NK-92 (cell line): ENCODE results near the gene CCR5AS.
"Not testable (repeated sequence)": the region's sequence is repeated elsewhere in the genome, so short reads cannot be mapped to it uniquely, and the experiment has no call there.

Experiments used
- DNase-seq: peaks from one replicate; lab custom pipeline; 2025; ENCODE audit not compliant: unreplicated experiment; lab: John Stamatoyannopoulos, UW

CCR5AS gene

GRCh38 chr3:46429671-46430070 is 22.8 kb upstream of the CCR5AS start:
- no peak for DNase-seq

- no peak for DNase-seq
Observed at GRCh38 chr3:46429250-46429649, 22.4 kb upstream of the CCR5AS start.

- no peak for DNase-seq
Observed at GRCh38 chr3:46427916-46428833, 21.3 kb upstream of the CCR5AS start.

- DNase-seq: not testable (repeated sequence)
Observed at GRCh38 chr3:46427404-46427803, 20.5 kb upstream of the CCR5AS start.

- not testable (repeated sequence) for DNase-seq
Observed at GRCh38 chr3:46426476-46426875, 19.6 kb upstream of the CCR5AS start.

GRCh38 chr3:46423588-46423987 is 16.7 kb upstream of the CCR5AS start:
- DNase-seq: no peak

GRCh38 chr3:46422617-46423016 is 15.8 kb upstream of the CCR5AS start:
- DNase-seq: no peak

- DNase-seq: no peak
Observed at GRCh38 chr3:46420931-46421330, 14.1 kb upstream of the CCR5AS start.

- DNase-seq: no peak
Observed at GRCh38 chr3:46419816-46420215, 12.9 kb upstream of the CCR5AS start.

- no peak for DNase-seq
Observed at GRCh38 chr3:46417841-46418611, 11.2 kb upstream of the CCR5AS start.

- no peak for DNase-seq
Observed at GRCh38 chr3:46416811-46417510, 10.1 kb upstream of the CCR5AS start.

GRCh38 chr3:46416125-46416810 is 9.4 kb upstream of the CCR5AS start:
- DNase-seq: no peak

- no peak for DNase-seq
Observed at GRCh38 chr3:46414739-46415138, 7.9 kb upstream of the CCR5AS start.

GRCh38 chr3:46413951-46414350 is 7.1 kb upstream of the CCR5AS start:
- DNase-seq: no peak

GRCh38 chr3:46412786-46413298 is 6.0 kb upstream of the CCR5AS start:
- no peak for DNase-seq

GRCh38 chr3:46411271-46411670 is 4.4 kb upstream of the CCR5AS start:
- DNase-seq: no peak

GRCh38 chr3:46410669-46411068 is 3.8 kb upstream of the CCR5AS start:
- DNase-seq: no peak

GRCh38 chr3:46409739-46410489 is 3.0 kb upstream of the CCR5AS start:
- DNase-seq: no peak

- no peak for DNase-seq
Observed at GRCh38 chr3:46408853-46409252, 2.0 kb upstream of the CCR5AS start.

- no peak for DNase-seq
Observed at GRCh38 chr3:46407970-46408369, 1.1 kb upstream of the CCR5AS start.
